ENCODE results near the gene SNTB2.
"Not testable (repeated sequence)": the region's sequence is repeated elsewhere in the genome, so short reads cannot be mapped to it uniquely, and the experiment has no call there.

Gene SNTB2

GRCh38 chr16:69186642-69187445 is at the start of gene SNTB2:
TSS of gene SNTB2 (plus strand) at chr16:69187164. CDS start at chr16:69187167, 3 bp downstream.
- DNase-seq (ENCODE audit: low read depth in 3 of 3, low spot score in 1 of 3), result peak; percentile 25 to 76 (median 57)

DNA sequence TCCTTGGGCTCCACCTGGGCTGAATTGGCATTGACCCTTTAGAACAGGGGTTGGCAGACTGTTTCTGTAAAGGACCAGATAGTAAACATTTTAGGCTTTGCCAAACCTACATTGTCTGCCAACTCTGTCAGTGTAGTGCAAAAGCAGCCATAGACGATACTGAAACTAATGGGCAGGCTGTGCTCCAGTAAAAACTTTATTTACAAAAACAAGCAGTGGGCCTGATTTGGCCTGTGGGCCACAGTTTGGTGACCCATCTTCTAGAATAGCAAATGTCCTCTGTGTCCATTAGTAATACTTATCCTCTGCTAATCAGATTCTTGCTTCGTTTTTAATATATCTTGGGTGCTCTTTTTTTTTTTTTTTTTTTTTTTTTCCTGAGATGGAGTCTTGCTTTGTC is 48.4 kb upstream of the SNTB2 start:
- DNase-seq (ENCODE audit: low read depth in 3 of 3, low spot score in 1 of 3), result no peak

- DNase-seq (ENCODE audit: low read depth in 3 of 3, low spot score in 1 of 3), result not testable (repeated sequence)
These were observed 47.5 kb upstream of the SNTB2 start for GRCh38 chr16:69139464-69139863.

- no peak for DNase-seq (ENCODE audit: low read depth in 3 of 3, low spot score in 1 of 3)
These were observed 46.0 kb upstream of the SNTB2 start for GRCh38 chr16:69141014-69141413.

GRCh38 chr16:69141936-69142335 is 45.0 kb upstream of the SNTB2 start:
- DNase-seq (ENCODE audit: low read depth in 3 of 3, low spot score in 1 of 3), result no peak

- no peak for DNase-seq (ENCODE audit: low read depth in 3 of 3, low spot score in 1 of 3)
These were observed 43.8 kb upstream of the SNTB2 start for GRCh38 chr16:69143116-69143515.

- no peak for DNase-seq (ENCODE audit: low read depth in 3 of 3, low spot score in 1 of 3)
These were observed 41.3 kb upstream of the SNTB2 start for GRCh38 chr16:69145658-69146057.

GRCh38 chr16:69149621-69150020 is 37.3 kb upstream of the SNTB2 start:
- not testable (repeated sequence) for DNase-seq (ENCODE audit: low read depth in 3 of 3, low spot score in 1 of 3)

DNA sequence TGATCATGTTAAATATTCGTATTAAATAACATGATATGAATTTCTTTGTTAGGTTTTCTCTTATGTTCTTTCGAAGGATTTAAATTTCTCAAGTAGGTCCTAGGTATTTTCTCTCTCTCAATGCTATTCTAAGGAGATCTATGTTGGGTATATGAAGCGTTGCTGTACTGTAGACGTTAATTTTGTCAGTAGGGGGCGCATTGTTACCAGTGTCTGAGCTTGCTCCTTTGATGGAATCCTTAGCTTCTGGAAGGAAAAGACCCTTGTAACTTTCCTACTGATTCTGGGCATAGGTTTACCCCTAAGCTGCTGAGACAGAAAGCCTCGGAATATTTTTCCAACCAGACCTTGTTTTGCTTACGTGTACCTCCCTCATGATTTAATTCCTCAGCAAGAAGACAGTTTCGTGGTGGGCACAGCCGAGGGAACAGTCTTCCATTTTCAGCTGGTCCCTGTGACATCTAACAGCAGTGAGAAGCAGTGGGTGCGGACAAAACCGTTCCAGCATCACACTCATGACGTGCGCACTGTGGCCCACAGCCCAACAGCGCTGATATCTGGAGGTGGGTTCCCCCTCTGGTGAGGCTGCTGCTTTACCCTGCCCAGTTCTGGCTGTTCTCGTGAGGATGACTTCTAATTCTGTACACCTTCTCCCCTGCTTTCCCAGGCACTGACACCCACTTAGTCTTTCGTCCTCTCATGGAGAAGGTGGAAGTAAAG is 36.7 kb upstream of the SNTB2 start:
- DNase-seq (ENCODE audit: low read depth in 3 of 3, low spot score in 1 of 3), result peak in 2 of 3 donors; percentile 18 to 37

DNA sequence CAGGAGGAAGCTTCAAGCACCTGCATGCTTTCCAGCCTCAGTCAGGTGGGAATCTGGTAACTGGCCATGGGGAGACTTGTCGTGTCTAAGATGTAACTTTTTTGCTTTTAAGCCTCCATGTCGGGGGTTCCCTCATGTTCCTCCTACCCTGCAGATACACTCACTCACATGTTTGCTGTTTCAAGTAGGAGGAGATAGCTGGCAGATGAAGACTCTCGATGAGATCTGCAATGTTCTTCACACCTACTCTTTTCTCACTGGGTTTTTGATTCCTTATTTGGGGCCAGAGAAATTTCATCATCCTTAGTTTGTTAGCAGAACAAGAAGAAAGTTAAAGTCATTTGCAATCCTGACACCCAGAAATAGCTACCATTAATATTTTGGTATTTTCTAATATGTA is 29.8 kb upstream of the SNTB2 start:
- no peak for DNase-seq (ENCODE audit: low read depth in 3 of 3, low spot score in 1 of 3)

GRCh38 chr16:69160192-69160591 is 26.8 kb upstream of the SNTB2 start:
- DNase-seq (ENCODE audit: low read depth in 3 of 3, low spot score in 1 of 3), result no peak

DNA sequence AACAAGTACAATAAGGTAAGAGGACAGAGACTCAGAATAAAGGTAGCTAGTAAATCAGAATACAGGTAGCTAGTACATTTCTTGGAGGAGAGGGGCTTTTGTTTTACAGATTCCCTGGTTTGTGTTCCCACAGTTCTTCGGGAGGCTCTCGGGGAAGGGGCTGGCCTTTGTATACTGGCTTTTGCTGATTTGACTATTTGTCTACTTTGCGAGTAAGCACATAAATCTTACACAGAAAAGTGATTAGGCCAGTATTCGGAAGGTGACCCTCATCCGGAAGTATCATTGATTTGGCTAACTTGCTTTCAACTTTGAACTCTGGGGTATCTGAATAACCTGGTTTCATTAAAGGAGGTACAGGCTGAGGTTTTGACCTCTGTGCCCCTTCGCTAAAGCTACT is 21.4 kb upstream of the SNTB2 start:
- no peak for DNase-seq (ENCODE audit: low read depth in 3 of 3, low spot score in 1 of 3)

DNA sequence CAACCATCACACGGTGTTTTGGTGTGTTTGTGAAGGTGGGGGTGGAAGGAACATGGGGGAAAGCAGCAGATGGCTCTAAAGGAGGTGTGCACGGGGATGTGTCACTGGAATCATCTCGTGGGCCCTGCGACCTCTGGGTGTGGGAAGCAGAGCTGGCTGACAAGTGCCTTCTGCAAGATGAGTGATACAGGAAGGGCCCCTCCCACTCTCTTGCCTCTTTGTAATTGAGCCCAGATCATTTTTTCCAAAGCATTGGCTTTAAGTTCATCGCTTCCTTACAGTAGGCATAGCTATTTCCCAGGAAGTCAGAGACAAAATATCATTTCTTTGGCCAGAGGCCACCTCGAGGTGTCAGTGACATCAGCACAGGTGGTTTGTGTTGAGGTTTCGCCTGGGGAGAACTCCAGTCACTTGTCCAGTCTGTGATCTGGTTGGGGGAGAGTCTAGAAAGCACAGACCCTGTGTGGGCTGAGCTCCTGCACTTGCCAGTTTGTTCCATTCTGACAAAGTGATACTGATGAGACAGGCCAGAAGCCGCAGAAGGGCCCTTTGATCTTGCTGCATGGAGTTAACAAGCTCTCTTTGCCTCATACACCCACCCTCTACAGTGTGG is 20.6 kb upstream of the SNTB2 start:
- peak in 2 of 3 donors; percentile 15 to 46 for DNase-seq (ENCODE audit: low read depth in 3 of 3, low spot score in 1 of 3)

GRCh38 chr16:69166946-69167930 is 19.7 kb upstream of the SNTB2 start:
- DNase-seq (ENCODE audit: low read depth in 3 of 3, low spot score in 1 of 3), result no peak

DNA sequence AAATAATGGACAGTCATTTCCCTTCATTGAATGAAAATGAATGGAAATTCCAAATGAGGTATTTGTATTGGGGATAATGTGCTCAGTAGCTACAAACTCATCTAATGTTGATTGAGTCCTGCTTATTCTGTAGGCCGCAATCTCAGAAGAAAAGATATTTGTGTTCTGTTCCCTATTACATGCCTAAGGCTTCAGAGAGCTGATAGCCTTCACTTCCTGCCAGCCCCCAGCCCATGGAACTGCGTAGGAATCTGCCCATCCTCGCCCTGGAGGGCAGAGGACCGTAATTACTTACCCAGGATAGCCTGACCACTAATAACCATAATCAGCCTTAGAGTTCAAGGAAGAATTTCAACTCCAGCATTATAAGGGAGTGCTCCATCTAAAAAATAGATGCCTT is 17.9 kb upstream of the SNTB2 start:
- DNase-seq (ENCODE audit: low read depth in 3 of 3, low spot score in 1 of 3), result no peak

GRCh38 chr16:69169607-69170352 is 17.2 kb upstream of the SNTB2 start:
- DNase-seq (ENCODE audit: low read depth in 3 of 3, low spot score in 1 of 3), result no peak

DNA sequence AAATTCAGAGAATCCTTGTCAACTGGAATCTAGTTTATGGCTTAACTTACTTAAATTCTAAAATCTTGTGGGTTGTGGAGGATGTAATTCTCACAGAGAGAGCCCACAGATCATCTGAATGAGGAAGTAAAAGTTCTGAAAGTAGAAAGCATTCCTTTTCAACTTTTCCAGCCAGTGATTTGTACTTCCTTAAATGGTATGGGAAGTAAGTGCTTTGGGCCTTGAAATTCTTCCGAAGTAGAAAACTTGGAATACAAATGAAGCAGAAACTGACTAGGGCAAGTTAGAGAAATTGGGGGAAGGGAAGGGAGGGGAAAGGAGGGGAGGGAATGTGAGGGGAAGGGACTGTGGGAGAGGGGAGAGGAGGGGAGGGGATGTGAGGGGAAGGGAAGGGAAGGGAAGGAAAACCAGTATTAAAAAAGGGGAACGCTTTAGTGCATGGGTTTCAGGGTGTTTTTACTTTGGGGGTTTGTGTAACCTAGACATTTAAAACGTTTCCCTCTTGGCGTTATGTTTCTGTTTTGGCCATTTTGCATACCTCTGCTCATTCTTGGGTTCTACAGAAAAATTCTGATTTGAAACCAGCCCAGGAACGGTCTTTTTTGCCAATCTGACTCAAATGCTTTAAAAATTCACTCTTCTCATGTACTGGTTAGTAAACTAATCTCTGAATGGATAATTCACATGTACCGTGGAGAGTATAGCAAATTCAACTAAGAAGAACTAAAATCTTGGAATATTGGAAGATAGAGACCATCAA is 15.5 kb upstream of the SNTB2 start:
- DNase-seq (ENCODE audit: low read depth in 3 of 3, low spot score in 1 of 3), result no peak

DNA sequence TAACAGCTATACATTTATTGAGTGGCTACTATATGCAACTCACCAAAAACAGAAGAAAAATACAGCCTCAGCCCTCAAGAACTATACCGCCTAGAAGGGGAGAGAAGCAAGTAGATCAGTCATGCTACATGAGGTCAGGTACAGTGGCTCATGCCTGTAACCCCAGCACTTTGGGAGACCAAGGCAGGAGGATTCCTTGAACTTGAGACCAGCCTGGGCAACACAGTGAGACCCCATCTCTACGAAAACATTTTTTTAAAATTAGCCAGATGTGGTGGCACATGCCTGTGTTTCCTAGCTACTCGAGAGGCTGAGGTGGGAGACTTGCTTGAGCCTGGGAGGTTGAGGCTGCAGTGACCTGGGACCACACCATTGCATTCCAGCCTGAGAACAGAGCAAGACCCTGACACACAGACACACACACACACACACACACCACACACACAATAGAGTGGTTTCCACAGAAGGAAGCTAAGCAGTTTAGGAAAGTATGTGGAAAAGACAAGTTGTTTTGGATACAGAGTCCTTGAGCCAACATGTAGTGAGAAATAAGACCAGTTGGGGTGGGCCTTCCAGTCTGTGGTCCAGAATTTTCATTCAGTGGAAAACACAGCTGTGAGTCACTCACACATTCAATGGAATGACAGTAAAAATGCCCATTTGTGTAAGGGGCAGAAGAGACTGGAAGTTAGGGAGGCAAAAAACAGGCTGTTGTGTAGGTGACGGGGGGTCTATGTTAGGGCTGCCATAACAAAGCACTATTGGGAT is 10.7 kb upstream of the SNTB2 start:
- DNase-seq (ENCODE audit: low read depth in 3 of 3, low spot score in 1 of 3), result no peak
